ENCODE data around the gene CTSD.

DNA sequence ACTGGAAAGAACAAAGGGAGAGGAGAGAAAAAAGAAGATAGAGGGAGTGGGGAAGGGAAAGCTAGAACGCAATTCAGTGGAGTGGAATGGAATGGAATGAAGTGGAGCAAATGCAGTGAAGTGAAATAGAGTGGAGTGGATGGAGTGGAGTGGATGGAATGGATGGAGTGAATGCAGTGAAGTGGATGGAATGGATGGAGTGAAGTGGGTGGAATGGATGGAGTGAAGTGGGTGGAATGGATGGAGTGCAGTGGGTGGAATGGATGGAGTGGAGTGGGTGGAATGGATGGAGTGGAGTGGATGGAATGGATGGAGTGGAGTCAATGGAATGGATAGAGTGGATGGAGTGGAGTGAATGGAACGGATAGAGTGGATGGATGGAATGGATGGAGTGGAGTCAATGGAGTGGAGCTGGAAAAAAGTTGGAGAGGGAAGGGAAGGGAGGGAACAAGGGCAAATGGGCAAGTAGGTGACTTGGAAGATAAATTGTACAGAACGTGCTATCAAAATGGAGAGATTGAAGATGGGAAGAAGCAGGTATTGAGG lies 27.2 kb downstream of the CTSD start:
- TF ChIP-seq CTCF (IDR thresholded peaks at IDR 0.05) (no peak), POLR2A (IDR thresholded peaks at IDR 0.05) (no peak), EP300 (IDR thresholded peaks at IDR 0.05) (no peak)
